ENCODE results near the gene PAWR. TPM values are rescaled to one million over a fixed set of nuclear protein-coding genes. Genes with fewer than 3 reads are reported as not detected.

PAWR gene
- polyA plus RNA-seq, 2 of the 4 experiments (the other 2 are of a cell fraction): 40.8 to 55.2 TPM

- TF ChIP-seq NPAS2 (CRISPR knock-in tag; IDR thresholded peaks at IDR 0.05; ENCODE audit: borderline replicate concordance) (no peak), FOSB (CRISPR knock-in tag; IDR thresholded peaks at IDR 0.05) (no peak), E2F6 (IDR thresholded peaks at IDR 0.05; ENCODE audit: borderline replicate concordance, low read depth) (no peak), TP53 (CRISPR knock-in tag; IDR thresholded peaks at IDR 0.05) (no peak)
These were observed 105.6 kb downstream of the PAWR start (continued) for GRCh38 chr12:79585147-79585546.

DNA sequence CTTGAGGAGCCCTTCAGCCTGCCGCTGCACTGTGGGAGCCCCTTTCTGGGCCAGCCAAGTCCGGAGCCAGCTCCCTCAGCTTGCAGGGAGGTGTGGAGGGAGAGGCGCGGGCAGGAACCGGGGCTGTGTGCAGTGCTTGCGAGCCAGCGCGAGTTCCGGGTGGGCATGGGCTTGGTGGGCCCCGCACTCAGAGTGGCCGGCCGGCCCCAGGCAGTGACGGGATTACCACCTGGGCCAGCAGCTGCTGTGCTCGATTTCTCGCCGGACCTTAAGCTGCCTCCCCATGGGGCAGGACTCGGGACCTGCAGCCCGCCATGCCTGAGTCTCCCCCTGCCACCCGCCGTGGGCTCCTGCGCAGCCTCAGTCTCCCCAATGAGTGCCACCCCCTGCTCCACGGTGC, 116.9 kb downstream of the PAWR start:
- ATAC-seq: no peak
- ChIA-PET CTCF (interaction anchor here (0.8 to 1.0 kb wide), 2 partner anchors 27 to 39 kb away, joined by 3 read pairs; no protein-coding TSS in a partner anchor), POLR2A (no interaction called here)
- DNase-seq (ENCODE audit: low read depth in 1 of 2, low spot score in 1 of 2): no peak
- Histone ChIP-seq H3K4me1 (no peaks in the 10 kb centered on the region), H3K4me3 (no peak overlapping the region), H3K27ac (no peak overlapping the region), H3K4me2 (no peak overlapping the region), H3K9me3 (peaks cover 8% of the 10 kb centered on the region)
- WGBS (ENCODE audit: missing lambda C conversion rate): 96% methylated on average over 21 of the region's 22 CpGs
- TF ChIP-seq ZC3H11A (IDR thresholded peaks at IDR 0.05): no peak
- TF ChIP-seq CHD2 (IDR thresholded peaks at IDR 0.05; ENCODE audit: low read length, partially characterized antibody): no peak
- TF ChIP-seq HES2 (IDR thresholded peaks at IDR 0.05): no peak
- no peak for TF ChIP-seq EHF (CRISPR knock-in tag; IDR thresholded peaks at IDR 0.05)
- TF ChIP-seq USF2 (IDR thresholded peaks at IDR 0.05): no peak
- no peak for TF ChIP-seq CHD4 (IDR thresholded peaks at IDR 0.05; ENCODE audit: borderline replicate concordance)
- TF ChIP-seq TP53 (CRISPR knock-in tag; IDR thresholded peaks at IDR 0.05): no peak
- TF ChIP-seq FOXS1 (CRISPR knock-in tag; IDR thresholded peaks at IDR 0.05): no peak
- TF ChIP-seq CTCF (IDR thresholded peaks at IDR 0.05): no peak
- no peak for TF ChIP-seq PHF8 (IDR thresholded peaks at IDR 0.05; ENCODE audit: borderline replicate concordance, low read depth)
- no peak for TF ChIP-seq RARB (CRISPR knock-in tag; IDR thresholded peaks at IDR 0.05)
- TF ChIP-seq HMGXB4 (CRISPR knock-in tag; IDR thresholded peaks at IDR 0.05; ENCODE audit: borderline replicate concordance): no peak
- TF ChIP-seq JUNB (IDR thresholded peaks at IDR 0.05): no peak
- TF ChIP-seq FOSB (CRISPR knock-in tag; IDR thresholded peaks at IDR 0.05): no peak
- TF ChIP-seq CBX8 (IDR thresholded peaks at IDR 0.05): no peak
- TF ChIP-seq HEYL (CRISPR knock-in tag; IDR thresholded peaks at IDR 0.05): no peak
- FAIRE-seq: no peak

DNA sequence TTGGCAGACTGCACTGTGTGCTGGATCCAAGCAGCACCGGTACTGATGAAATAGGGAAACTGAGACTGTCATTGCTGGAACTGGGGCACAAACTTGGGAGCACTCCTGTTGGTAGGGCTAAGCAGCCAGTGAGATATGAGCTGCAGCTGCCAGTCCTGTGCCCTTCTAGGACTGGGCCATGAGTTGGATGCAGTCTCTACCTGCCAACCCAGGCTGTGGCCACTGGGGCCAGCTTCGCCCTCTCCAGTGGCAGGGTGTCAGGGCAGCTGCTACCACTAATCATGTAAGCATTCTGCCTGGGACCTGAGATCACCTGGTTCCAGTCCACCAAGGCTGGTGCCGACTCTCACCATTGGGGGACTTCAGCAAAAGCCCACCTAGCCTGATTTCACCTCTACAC, 121.1 kb downstream of the PAWR start:
- ChIA-PET POLR2A (no interaction called here), CTCF (interaction anchor here (0.6 kb wide), 1 partner anchor 700 kb away, joined by 3 read pairs; no protein-coding TSS in a partner anchor)
- 100% methylated on average over 3 of the region's 3 CpGs for WGBS (ENCODE audit: missing lambda C conversion rate)
- FAIRE-seq: no peak
- Histone ChIP-seq H3K4me1 (peaks cover 14% of the 10 kb centered on the region; the same call in 1 of the 3 replicates), H3K4me3 (no peak overlapping the region), H3K9me3 (peaks cover 8% of the 10 kb centered on the region), H3K27ac (no peak overlapping the region), H3K4me2 (no peak overlapping the region)
- no peak for DNase-seq (ENCODE audit: low read depth in 1 of 2, low spot score in 1 of 2)
- peak in 1 of 2 experiments; percentile 60; a peak in 3 of 6 replicates for ATAC-seq
- no peak for TF ChIP-seq GATA3 (IDR thresholded peaks at IDR 0.05; ENCODE audit: borderline replicate concordance)
- no peak for TF ChIP-seq PHF8 (IDR thresholded peaks at IDR 0.05; ENCODE audit: borderline replicate concordance, low read depth)
- no peak for TF ChIP-seq BCL3 (IDR thresholded peaks at IDR 0.05)
- no peak for TF ChIP-seq HDAC2 (IDR thresholded peaks at IDR 0.05)
- no peak for TF ChIP-seq MAFK (IDR thresholded peaks at IDR 0.05; ENCODE audit: partially characterized antibody)
- no peak for TF ChIP-seq FOXS1 (CRISPR knock-in tag; IDR thresholded peaks at IDR 0.05)
- TF ChIP-seq CTCF (IDR thresholded peaks at IDR 0.05): no peak
- TF ChIP-seq CEBPB (IDR thresholded peaks at IDR 0.05): no peak
- TF ChIP-seq CBX2 (IDR thresholded peaks at IDR 0.05; ENCODE audit: borderline replicate concordance, low read depth): no peak
- no peak for TF ChIP-seq TP53 (CRISPR knock-in tag; IDR thresholded peaks at IDR 0.05)
- TF ChIP-seq ATOH8 (CRISPR knock-in tag; IDR thresholded peaks at IDR 0.05; ENCODE audit: low read depth): no peak
- TF ChIP-seq ZC3H11A (IDR thresholded peaks at IDR 0.05): no peak
- no peak for TF ChIP-seq EHMT2 (IDR thresholded peaks at IDR 0.05; ENCODE audit: low read depth)
